Stimulated activated memory B cell treated with anti-CD40 and anti-IgM and Interleukin-4, amounts not matched to agents 10 μg/mL and 1 μg/mL and 100 μg/mL, for 72 hours (primary cell): Measurements from ENCODE around the gene PTGER3.
"Not testable (repeated sequence)": the region's sequence is repeated elsewhere in the genome, so short reads cannot be mapped to it uniquely, and the experiment has no call there.

Source experiments
- ATAC-seq: fragments of 150-1000 bp; cut with Tn5 transposase; 2 replicates; pipeline ENCODE4 v1.10.0; 2021
- H3K27ac Mint-ChIP-seq: one replicate; pipeline ENCODE4 v1.8.0; 2022; ENCODE audit warnings: mild to moderate bottlenecking, mixed read lengths
- H3K27me3 Mint-ChIP-seq: one replicate; pipeline ENCODE4 v1.8.0; 2022; ENCODE audit warnings: mixed read lengths
- H3K36me3 Mint-ChIP-seq: one replicate; pipeline ENCODE4 v1.8.0; 2022; ENCODE audit warnings: mixed read lengths
- H3K4me1 Mint-ChIP-seq: one replicate; pipeline ENCODE4 v1.8.0; 2022; ENCODE audit warnings: mixed read lengths
- H3K4me3 Mint-ChIP-seq: one replicate; pipeline ENCODE4 v1.8.0; 2022; ENCODE audit warnings: mild to moderate bottlenecking, moderate library complexity, mixed read lengths
- H3K9me3 Mint-ChIP-seq: one replicate; pipeline ENCODE4 v1.8.0; 2022; ENCODE audit warnings: mixed read lengths

The PTGER3 gene

DNA sequence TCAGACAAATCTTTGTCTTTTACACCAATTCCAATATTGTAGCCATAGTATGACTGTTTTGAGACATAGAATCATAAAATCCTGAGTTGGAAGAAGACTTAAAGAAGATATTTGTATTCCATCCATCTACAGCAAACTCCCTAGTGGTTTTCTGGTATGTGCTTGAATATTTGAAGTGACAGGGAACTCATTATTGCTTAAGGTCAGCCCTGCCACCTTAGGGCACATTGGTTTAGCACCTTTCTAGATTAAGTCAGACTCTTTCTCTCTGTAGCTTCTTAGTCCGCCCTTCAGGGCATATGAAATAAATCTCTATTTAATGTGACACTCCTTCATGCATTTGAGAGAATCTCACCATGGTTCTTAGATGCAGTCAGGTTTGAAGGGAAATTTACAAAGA lies 49.8 kb downstream of the PTGER3 start:
- no peak for ATAC-seq
- Mint-ChIP-seq H3K9me3 (no peaks in the 10 kb centered on the region), H3K36me3 (no peaks in the 10 kb centered on the region), H3K27me3 (no peaks in the 10 kb centered on the region), H3K27ac (no peak overlapping the region), H3K4me1 (no peaks in the 10 kb centered on the region), H3K4me3 (no peak overlapping the region)

DNA sequence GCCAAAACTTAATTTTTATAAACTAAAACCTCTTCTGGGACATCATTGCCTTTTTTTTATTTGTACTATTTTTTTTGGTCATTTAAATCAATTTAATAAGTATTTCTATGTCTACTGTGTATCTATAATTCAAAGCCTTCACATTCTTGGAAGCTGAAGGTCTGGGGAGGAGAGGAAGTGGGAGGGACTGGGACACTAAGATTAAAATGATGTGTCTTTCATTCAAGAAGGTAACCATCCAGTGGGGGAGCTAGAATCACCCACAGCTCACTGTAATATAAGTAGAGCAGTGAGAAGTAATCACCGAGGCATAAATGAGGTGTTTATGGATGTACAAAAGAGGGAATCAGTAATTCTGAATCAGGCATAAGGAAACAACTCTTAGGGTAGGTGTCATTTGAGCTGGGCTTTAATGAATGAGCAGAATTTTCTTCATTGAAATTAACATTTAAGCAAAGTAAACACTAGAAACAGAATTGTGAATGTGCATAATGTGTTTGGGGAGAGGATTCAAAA lies 52.8 kb downstream of the PTGER3 start:
- Mint-ChIP-seq H3K4me1 (no peaks in the 10 kb centered on the region), H3K27me3 (no peaks in the 10 kb centered on the region), H3K36me3 (no peaks in the 10 kb centered on the region), H3K27ac (no peak overlapping the region), H3K4me3 (no peak overlapping the region), H3K9me3 (no peaks in the 10 kb centered on the region)
- no peak for ATAC-seq

DNA sequence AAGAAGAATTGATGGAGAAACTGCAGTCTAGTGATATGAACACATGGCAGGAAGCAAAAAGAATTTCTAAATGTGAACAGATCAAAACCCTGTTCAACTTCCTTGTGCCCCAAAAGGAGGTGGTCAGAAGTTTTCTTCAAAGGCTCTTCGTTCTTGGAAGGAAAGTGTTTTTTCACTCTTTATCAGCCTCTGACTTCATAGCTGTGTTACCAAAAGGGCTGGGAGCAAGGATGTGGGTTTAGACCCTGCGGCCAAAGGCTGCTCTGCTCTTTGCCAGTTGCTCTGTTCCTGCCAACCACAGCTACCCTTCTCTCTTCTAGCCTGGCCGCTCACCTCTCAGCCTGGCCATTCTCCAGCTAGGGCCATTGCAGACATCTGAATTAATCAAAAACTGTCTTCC lies 53.8 kb downstream of the PTGER3 start:
- Mint-ChIP-seq H3K27me3 (no peaks in the 10 kb centered on the region), H3K27ac (no peak overlapping the region), H3K36me3 (no peaks in the 10 kb centered on the region), H3K9me3 (no peaks in the 10 kb centered on the region), H3K4me1 (no peaks in the 10 kb centered on the region), H3K4me3 (no peak overlapping the region)
- no peak for ATAC-seq

DNA sequence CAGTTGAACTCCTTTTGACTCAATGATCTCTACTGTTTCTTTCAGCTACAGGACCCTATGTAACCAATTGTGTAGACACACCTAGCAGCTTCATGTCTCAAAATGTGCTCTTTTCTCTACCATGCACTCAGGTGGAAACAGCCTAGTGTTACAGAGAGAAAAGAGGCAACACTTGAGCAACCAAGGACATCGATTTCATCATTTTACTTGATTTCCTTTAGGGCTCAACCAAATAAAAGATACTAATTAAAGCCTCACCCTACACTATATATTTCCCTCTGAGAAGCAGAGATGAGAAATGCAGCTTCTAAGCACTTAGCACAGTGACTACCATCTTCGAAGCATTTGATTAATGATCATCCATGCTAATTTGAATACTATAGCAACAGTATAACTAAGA lies 55.1 kb downstream of the PTGER3 start:
- H3K4me1 Mint-ChIP-seq = no peaks in the 10 kb centered on the region
- H3K27ac Mint-ChIP-seq = no peak overlapping the region
- no peak for ATAC-seq
- H3K27me3 Mint-ChIP-seq = no peaks in the 10 kb centered on the region
- no peaks in the 10 kb centered on the region for H3K9me3 Mint-ChIP-seq
- H3K36me3 Mint-ChIP-seq = no peaks in the 10 kb centered on the region
- H3K4me3 Mint-ChIP-seq = no peak overlapping the region

DNA sequence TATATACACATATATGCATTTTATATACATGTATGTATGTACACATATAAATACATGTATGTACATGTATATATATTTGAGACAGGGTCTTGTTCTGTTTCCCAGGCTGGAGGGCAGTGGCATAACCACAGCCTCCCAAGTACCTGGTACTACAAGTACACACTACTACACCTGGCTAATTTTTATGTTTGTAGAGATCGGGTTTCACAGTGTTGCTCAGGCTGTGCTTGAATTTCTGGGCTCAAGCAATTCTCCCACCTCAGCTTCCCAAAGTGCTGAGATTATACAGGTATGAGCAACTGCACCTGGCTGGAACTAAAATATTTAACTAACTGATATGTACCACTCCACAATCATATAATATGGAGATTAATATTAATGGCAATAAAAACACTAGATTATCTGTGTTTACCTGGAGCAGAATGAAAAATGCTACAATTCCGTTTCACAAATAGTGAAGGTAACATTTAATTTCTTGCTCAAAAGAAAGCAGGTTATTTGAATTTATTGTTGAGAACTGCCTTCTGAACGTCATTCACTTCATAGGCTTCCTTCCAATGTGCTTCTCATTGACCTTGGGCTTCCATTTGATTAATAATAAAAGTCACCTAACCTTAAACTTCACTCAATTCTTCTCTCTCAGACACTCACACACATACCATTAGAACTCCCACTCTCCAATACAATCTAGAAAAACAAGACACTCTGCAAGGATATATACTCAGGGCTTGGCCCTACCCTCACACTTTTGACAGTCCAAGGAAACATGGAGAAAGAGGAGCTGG lies 57.0 kb downstream of the PTGER3 start:
- peaks cover 9% of the 10 kb centered on the region for H3K27me3 Mint-ChIP-seq
- ATAC-seq = no peak

DNA sequence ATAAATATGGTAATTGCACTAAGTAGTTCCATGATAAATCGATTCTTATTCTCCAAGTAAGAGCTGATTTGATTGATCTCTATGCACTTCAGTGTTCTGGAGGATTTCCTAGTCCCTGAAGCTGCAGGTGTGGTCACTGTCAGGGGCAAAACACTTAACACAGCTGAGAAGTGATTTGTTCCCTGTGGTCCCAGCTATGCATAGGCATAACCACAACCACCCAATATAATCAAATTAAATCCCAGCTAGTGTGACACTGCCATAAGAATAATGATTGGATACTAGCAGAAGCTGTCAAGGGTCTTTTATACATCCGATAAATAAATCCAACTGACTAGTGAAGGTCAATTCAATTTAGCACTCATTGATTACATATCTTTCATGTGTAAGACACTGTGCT lies 60.1 kb downstream of the PTGER3 start:
- Mint-ChIP-seq H3K4me3 (no peak overlapping the region), H3K27me3 (peaks cover 17% of the 10 kb centered on the region), H3K9me3 (no peaks in the 10 kb centered on the region), H3K4me1 (no peaks in the 10 kb centered on the region), H3K36me3 (no peaks in the 10 kb centered on the region), H3K27ac (no peak overlapping the region)
- no peak for ATAC-seq

More for the DNA sequence above, 57.0 kb downstream of the PTGER3 start:
- H3K9me3 Mint-ChIP-seq = no peaks in the 10 kb centered on the region
- no peaks in the 10 kb centered on the region for H3K4me1 Mint-ChIP-seq
- no peak overlapping the region for H3K4me3 Mint-ChIP-seq
- H3K36me3 Mint-ChIP-seq = no peaks in the 10 kb centered on the region
- H3K27ac Mint-ChIP-seq = no peak overlapping the region

DNA sequence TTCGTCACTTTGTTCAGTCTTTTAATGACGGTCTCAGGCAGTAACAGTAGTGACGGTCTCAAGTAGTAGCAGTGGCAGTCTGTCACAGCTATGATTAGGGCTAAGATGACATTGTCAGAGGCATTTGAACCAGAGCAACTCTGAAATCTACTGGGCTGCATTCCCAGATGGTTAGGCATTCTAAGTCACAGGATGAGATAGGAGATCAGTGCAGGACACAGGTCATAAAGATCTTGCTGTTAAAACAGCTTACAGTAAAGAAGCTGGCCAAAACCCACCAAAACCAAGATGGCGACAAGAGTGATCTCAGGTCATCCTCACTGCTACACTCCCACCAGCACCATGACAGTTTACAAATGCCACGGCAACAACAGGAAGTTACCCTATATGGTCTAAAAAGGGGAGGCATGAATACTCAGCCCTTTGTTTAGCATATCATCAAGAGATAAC lies 61.8 kb downstream of the PTGER3 start:
- not testable (repeated sequence) for H3K27ac Mint-ChIP-seq, H3K36me3 Mint-ChIP-seq, ATAC-seq, H3K4me3 Mint-ChIP-seq, H3K9me3 Mint-ChIP-seq, H3K4me1 Mint-ChIP-seq
- H3K27me3 Mint-ChIP-seq = peaks cover 29% of the 10 kb centered on the region

DNA sequence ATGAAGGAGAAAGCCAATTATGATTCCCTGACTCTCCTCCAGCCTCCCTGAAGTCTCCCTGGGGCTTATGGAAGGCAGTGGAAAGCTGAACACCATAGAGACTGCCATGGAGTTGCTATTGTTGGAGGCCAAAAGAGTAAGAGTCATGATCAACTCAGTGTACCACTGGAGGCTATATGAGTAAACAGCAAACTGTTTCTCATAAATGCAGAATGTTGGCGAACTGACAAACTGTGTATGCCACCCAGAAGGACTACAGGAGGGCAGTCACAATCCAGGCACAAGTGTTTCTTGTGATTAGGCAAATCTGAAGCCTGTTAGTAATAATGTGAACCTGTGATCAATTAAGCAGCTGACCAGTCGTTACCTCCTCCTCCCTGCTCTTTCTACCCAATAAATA lies 62.3 kb downstream of the PTGER3 start:
- not testable (repeated sequence) for ATAC-seq, H3K27ac Mint-ChIP-seq, H3K9me3 Mint-ChIP-seq, H3K36me3 Mint-ChIP-seq, H3K4me1 Mint-ChIP-seq, H3K4me3 Mint-ChIP-seq
- peaks cover 31% of the 10 kb centered on the region for H3K27me3 Mint-ChIP-seq

DNA sequence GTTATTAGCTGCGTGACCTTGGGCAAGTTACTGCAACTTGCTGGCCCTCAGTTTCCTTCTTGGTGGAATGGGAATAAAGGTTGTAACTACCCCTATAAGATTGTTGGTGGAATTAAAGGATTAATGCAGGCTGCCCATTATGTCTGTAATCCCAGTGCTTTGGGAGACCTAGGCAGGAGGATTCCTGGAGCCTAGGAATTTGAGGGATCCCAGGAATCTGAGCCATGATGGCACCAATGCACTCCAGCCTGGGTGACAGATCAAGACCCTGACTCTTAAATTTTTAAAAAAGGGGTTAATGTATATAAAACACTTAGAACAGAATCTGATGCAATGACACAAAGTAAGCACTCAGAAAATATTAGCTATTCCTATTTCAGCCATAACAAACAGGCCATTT lies 67.3 kb downstream of the PTGER3 start:
- H3K36me3 Mint-ChIP-seq = no peaks in the 10 kb centered on the region
- no peak overlapping the region for H3K4me3 Mint-ChIP-seq
- H3K27me3 Mint-ChIP-seq = peaks cover 35% of the 10 kb centered on the region
- H3K27ac Mint-ChIP-seq = no peak overlapping the region
- H3K4me1 Mint-ChIP-seq = peaks cover 8% of the 10 kb centered on the region
- H3K9me3 Mint-ChIP-seq = no peaks in the 10 kb centered on the region
- no peak for ATAC-seq

DNA sequence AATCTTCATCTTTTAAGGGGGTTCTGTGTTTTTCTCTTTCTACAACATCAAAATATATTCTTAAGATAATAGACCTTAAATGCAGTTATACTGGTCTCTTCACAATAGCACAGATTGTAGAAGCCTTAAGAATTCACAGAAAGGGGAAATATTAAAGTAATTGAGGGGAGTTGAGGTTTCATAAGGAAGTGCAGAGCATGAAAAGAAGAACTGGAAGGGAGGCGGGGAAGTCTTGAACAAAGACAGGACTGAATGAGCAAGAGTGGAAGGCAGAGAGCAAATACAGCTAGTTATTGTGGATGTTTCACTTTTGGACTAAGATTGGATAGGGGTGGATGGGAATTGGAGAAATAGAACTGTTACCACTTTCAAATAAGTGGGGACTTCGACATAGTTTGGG lies 67.7 kb downstream of the PTGER3 start:
- Mint-ChIP-seq H3K27me3 (peaks cover 35% of the 10 kb centered on the region), H3K9me3 (no peaks in the 10 kb centered on the region), H3K4me3 (no peak overlapping the region), H3K4me1 (peaks cover 8% of the 10 kb centered on the region), H3K27ac (no peak overlapping the region), H3K36me3 (no peaks in the 10 kb centered on the region)
- ATAC-seq = no peak

DNA sequence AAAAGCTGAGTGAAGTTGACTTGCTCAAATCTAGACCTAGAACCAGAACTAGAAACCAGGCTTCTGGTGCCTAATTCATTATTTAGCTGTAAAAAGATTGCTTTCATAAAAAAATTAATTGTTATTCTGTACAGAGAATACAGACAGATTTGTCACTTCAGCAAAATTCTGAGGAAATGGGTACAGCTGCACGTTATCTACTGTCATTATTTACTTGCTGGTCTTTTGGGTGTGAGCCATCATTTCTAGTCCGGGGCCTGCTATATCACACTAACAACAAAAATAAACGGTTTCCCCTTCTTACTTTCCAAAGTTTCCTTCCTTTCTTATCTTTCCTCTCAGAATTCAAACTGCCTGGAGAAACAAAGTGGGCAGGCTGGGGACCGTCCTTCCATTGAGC lies 68.3 kb downstream of the PTGER3 start:
- no peaks in the 10 kb centered on the region for H3K9me3 Mint-ChIP-seq
- no peaks in the 10 kb centered on the region for H3K36me3 Mint-ChIP-seq
- no peak for ATAC-seq
- H3K4me3 Mint-ChIP-seq = no peak overlapping the region
- H3K27ac Mint-ChIP-seq = no peak overlapping the region
- H3K4me1 Mint-ChIP-seq = peaks cover 8% of the 10 kb centered on the region
- peaks cover 35% of the 10 kb centered on the region for H3K27me3 Mint-ChIP-seq

DNA sequence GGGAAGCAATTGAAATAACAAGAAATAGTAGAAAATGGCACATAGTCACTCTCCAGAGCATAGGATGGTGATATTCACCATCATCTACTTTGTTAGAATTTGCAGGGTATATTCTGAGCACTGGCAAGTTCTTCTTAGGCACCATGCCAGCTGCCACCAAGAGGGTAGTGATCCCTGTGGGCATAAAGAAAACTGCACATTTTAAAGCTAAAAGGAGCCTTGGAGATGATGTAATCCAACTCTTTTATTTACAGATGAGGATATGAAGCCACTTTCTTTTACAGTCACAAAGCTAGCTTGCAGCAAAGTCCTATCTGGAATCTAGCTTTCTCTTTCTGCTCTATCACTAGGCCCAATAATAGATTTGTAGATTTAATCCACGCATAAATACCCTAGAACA lies 69.0 kb downstream of the PTGER3 start:
- Mint-ChIP-seq H3K9me3 (no peaks in the 10 kb centered on the region), H3K27ac (no peak overlapping the region), H3K4me3 (no peak overlapping the region), H3K27me3 (peaks cover 35% of the 10 kb centered on the region), H3K36me3 (no peaks in the 10 kb centered on the region), H3K4me1 (peaks cover 8% of the 10 kb centered on the region)
- no peak for ATAC-seq

DNA sequence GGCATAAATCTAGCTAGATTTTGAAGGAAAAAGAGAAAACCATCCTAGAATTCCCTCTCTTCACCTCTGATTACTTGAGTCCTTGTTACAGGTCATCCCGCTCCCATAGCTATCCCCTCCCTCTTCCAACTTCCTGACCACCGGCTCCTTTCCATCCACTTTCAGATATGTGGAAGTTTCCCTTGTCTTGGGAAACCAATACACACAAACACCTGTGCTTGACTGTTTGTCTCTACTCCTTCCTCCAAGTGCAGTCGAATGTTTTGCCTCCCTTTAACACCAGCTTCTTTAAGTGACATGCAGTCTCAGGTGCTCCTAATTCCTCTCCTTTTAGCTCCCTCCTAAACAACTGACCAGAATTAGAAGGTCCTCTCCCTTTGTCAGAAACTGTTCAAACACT lies 70.0 kb downstream of the PTGER3 start:
- no peak overlapping the region for H3K4me3 Mint-ChIP-seq
- ATAC-seq = no peak
- no peak overlapping the region for H3K27ac Mint-ChIP-seq
- peaks cover 8% of the 10 kb centered on the region for H3K4me1 Mint-ChIP-seq
- H3K36me3 Mint-ChIP-seq = no peaks in the 10 kb centered on the region
- H3K9me3 Mint-ChIP-seq = no peaks in the 10 kb centered on the region
- peaks cover 30% of the 10 kb centered on the region for H3K27me3 Mint-ChIP-seq

DNA sequence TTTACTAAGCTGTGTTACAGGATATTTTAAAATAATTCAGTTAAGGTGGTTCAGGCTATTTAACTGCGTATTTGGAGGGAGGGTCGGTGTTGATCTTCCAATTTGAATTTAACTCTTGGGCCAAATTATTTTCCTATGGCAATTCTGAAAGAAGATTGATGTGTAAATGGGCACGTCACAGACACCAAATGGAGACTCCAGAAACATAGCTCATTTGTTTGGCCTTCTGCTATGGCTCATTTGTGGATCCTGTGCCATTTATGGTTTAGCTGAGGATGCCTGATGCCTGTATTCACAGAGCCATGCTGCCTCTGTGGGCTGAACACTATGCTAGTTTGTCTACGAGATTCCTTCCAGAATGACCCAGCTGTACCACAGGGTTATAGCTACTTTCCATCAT lies 70.6 kb downstream of the PTGER3 start:
- Mint-ChIP-seq H3K36me3 (no peaks in the 10 kb centered on the region), H3K4me3 (no peak overlapping the region), H3K27ac (no peak overlapping the region), H3K4me1 (peaks cover 8% of the 10 kb centered on the region), H3K9me3 (no peaks in the 10 kb centered on the region), H3K27me3 (peaks cover 27% of the 10 kb centered on the region)
- no peak for ATAC-seq

DNA sequence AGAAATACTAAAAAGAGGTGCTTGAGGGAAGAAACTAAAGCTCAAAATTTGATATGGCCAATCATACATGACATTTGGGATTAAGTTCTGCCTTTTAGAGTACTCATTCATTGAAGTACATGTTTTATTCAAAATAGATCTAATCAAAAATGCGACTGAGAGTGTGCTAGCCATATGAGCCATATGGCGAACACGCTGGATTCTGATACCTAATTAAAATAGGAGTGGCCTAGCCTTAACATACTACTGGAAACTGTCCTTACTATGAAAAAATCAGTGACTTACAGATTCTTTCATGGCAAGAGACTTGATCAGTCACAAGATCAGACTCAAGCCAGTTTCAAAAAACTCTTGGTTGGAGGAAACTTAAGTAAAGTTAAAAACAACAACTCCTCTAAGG lies 73.9 kb downstream of the PTGER3 start:
- Mint-ChIP-seq H3K27me3 (peaks cover 16% of the 10 kb centered on the region), H3K36me3 (no peaks in the 10 kb centered on the region), H3K4me3 (no peak overlapping the region), H3K4me1 (no peaks in the 10 kb centered on the region), H3K9me3 (no peaks in the 10 kb centered on the region), H3K27ac (no peak overlapping the region)
- ATAC-seq = no peak

DNA sequence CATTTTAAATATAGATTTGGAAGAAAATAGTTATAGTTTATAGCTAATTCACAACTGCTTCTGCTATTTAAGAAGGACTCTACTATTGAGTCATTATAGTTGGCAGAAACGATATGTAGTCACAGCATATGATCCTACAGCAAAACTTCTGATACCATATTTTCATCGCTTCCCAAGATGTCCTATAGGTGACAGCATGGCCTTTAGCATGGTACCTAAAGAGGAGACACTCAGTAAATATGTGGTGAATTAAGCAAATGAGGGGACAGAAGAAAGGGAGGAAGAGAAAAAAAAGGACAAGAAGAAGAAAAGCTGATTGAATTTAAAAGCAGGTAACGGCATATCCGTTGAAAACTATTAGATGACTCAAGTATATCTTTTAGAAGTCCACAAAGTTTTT lies 77.2 kb downstream of the PTGER3 start:
- no peaks in the 10 kb centered on the region for H3K4me1 Mint-ChIP-seq
- H3K36me3 Mint-ChIP-seq = no peaks in the 10 kb centered on the region
- H3K27me3 Mint-ChIP-seq = no peaks in the 10 kb centered on the region
- no peak for ATAC-seq
- H3K9me3 Mint-ChIP-seq = no peaks in the 10 kb centered on the region
- H3K27ac Mint-ChIP-seq = no peak overlapping the region
- H3K4me3 Mint-ChIP-seq = no peak overlapping the region
